OCI-LY1 (cell line): ENCODE results near the gene HORMAD1.

ENCODE experiments used
- H2AFZ ChIP-seq: fragments of 200-600 bp; sonication (generic), shearing (Covaris generic); 2 replicates; pipeline ENCODE4 v1.6.0; 2014; ENCODE audit warnings: antibody characterized with exemption, mild to moderate bottlenecking, low read length
- H3F3A ChIP-seq: fragments of 200-600 bp; sonication (generic), shearing (Covaris generic); 2 replicates; pipeline ENCODE4 v1.6.0; 2014; ENCODE audit warnings: mild to moderate bottlenecking, antibody characterized with exemption, low read length, moderate library complexity; ENCODE audit not compliant: insufficient read depth
- H3K27ac ChIP-seq: fragments of 200-600 bp; sonication (generic); 2 replicates; pipeline ENCODE4 v1.5.1; 2014; ENCODE audit warnings: low read length, mixed run types, mild to moderate bottlenecking, low read depth; ENCODE audit not compliant: poor library complexity, severe bottlenecking
- H3K27me3 ChIP-seq: fragments of 200-600 bp; sonication (generic); 2 replicates; pipeline ENCODE4 v1.6.0; 2014; ENCODE audit warnings: antibody characterized with exemption, mild to moderate bottlenecking, low read length, moderate library complexity; ENCODE audit not compliant: insufficient read depth
- H3K36me3 ChIP-seq: fragments of 200-600 bp; sonication (generic); 2 replicates; pipeline ENCODE4 v1.6.1; 2014; ENCODE audit warnings: mild to moderate bottlenecking, antibody characterized with exemption, low read length, moderate library complexity, mixed read lengths; ENCODE audit not compliant: insufficient read depth
- H3K4me1 ChIP-seq: fragments of 200-600 bp; sonication (generic); 2 replicates; pipeline ENCODE4 v1.5.1; 2014; ENCODE audit warnings: mild to moderate bottlenecking, low read length, moderate library complexity; ENCODE audit not compliant: insufficient read depth, severe bottlenecking
- H3K4me2 ChIP-seq: fragments of 200-600 bp; sonication (generic), shearing (Covaris generic); 2 replicates; pipeline ENCODE4 v1.6.1; 2014; ENCODE audit warnings: low read length
- H3K4me3 ChIP-seq: fragments of 200-600 bp; sonication (generic); 2 replicates; pipeline ENCODE4 v1.5.1; 2014; ENCODE audit warnings: low read length, low read depth, mild to moderate bottlenecking, mixed read lengths; ENCODE audit not compliant: poor library complexity, severe bottlenecking
- H3K79me2 ChIP-seq: fragments of 200-600 bp; shearing (Covaris generic); 2 replicates; pipeline ENCODE4 v1.6.1; 2016; ENCODE audit warnings: mixed run types, low read length, mixed read lengths; ENCODE audit not compliant: insufficient read depth
- H3K9ac ChIP-seq: fragments of 200-600 bp; sonication (generic), shearing (Covaris generic); 2 replicates; pipeline ENCODE4 v1.6.1; 2014; ENCODE audit warnings: mild to moderate bottlenecking, low read length, mixed read lengths
- H3K9me2 ChIP-seq: fragments of 200-600 bp; sonication (generic), shearing (Covaris generic); 2 replicates; pipeline ENCODE4 v1.6.1; 2014; ENCODE audit warnings: low read depth, mild to moderate bottlenecking, low read length, mixed read lengths
- H3K9me3 ChIP-seq: fragments of 200-600 bp; shearing (Covaris generic); 2 replicates; pipeline ENCODE4 v1.6.1; 2014; ENCODE audit warnings: low read length, mixed read lengths
- H4K20me1 ChIP-seq: fragments of 200-600 bp; sonication (generic), shearing (Covaris generic); 2 replicates; pipeline ENCODE4 v1.6.0; 2016; ENCODE audit warnings: mild to moderate bottlenecking, low read length; ENCODE audit not compliant: insufficient read depth
- EZH2 ChIP-seq: fragments of 200-600 bp; sonication (generic), shearing (Covaris generic); IDR thresholded peaks from 2 replicates; pipeline ENCODE4 v1.8.0; 2017; ENCODE audit warnings: borderline replicate concordance, mixed run types, mild to moderate bottlenecking, antibody characterized with exemption, low read length, moderate library complexity, mixed read lengths
- TF ChIP-seq, protein P1 (sequence below): fragments of 200-600 bp; sonication (generic), shearing (Covaris generic); IDR thresholded peaks from 2 replicates; pipeline ENCODE4 v1.5.1; 2017; ENCODE audit warnings: mild to moderate bottlenecking, antibody characterized with exemption, low read length, moderate library complexity, mixed read lengths

Gene HORMAD1

GRCh38 chr1:150764617-150765101 lies 44.0 kb upstream of the HORMAD1 start:
- peak overlapping the region; percentile 82 for H3K4me3 ChIP-seq
- H3K79me2 ChIP-seq: peaks cover 20% of the 10 kb centered on the region
- TF ChIP-seq, protein P1, sequence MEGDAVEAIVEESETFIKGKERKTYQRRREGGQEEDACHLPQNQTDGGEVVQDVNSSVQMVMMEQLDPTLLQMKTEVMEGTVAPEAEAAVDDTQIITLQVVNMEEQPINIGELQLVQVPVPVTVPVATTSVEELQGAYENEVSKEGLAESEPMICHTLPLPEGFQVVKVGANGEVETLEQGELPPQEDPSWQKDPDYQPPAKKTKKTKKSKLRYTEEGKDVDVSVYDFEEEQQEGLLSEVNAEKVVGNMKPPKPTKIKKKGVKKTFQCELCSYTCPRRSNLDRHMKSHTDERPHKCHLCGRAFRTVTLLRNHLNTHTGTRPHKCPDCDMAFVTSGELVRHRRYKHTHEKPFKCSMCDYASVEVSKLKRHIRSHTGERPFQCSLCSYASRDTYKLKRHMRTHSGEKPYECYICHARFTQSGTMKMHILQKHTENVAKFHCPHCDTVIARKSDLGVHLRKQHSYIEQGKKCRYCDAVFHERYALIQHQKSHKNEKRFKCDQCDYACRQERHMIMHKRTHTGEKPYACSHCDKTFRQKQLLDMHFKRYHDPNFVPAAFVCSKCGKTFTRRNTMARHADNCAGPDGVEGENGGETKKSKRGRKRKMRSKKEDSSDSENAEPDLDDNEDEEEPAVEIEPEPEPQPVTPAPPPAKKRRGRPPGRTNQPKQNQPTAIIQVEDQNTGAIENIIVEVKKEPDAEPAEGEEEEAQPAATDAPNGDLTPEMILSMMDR: no peak
- no peak for TF ChIP-seq EZH2
- H3K4me2 ChIP-seq: peak overlapping the region; percentile 88
- H3K27me3 ChIP-seq: no peaks in the 10 kb centered on the region
- H3K9ac ChIP-seq: peak overlapping the region; percentile 87
- peaks cover 29% of the 10 kb centered on the region for H3K4me1 ChIP-seq
- no peaks in the 10 kb centered on the region for H3K9me3 ChIP-seq
- H3K9me2 ChIP-seq: no peaks in the 10 kb centered on the region
- H4K20me1 ChIP-seq: no peaks in the 10 kb centered on the region
- peaks cover 35% of the 10 kb centered on the region for H3K36me3 ChIP-seq
- H3F3A ChIP-seq: no peaks in the 10 kb centered on the region
- H3K27ac ChIP-seq: peak overlapping the region; percentile 85
- H2AFZ ChIP-seq: no peak overlapping the region

DNA sequence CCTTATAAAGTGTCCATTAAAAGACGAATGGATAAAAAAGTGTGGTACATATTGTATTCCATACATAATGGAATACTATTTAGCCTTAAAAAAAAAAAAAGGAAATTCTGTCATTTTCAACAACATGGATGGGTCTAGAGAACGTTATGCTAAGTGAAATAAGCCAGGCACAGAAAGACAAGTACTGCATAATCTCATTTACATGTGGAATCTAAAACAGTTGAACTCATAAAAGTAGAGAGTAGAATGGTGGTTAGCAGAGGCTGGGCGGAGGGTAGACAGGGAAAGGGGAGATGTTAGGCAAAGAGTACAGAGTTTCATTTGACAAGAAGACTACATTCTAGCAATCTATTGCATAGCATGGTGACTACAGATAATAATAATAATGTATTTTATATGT lies 42.3 kb upstream of the HORMAD1 start:
- no peaks in the 10 kb centered on the region for H3F3A ChIP-seq
- H3K9ac ChIP-seq: no peak overlapping the region
- no peak overlapping the region for H3K4me3 ChIP-seq
- H3K79me2 ChIP-seq: peaks cover 20% of the 10 kb centered on the region
- H3K36me3 ChIP-seq: peaks cover 36% of the 10 kb centered on the region
- no peak overlapping the region for H3K4me2 ChIP-seq
- TF ChIP-seq EZH2: no peak
- TF ChIP-seq, protein P1: no peak
- H4K20me1 ChIP-seq: no peaks in the 10 kb centered on the region
- no peak overlapping the region for H3K27ac ChIP-seq
- no peak overlapping the region for H2AFZ ChIP-seq
- H3K4me1 ChIP-seq: peaks cover 24% of the 10 kb centered on the region
- no peaks in the 10 kb centered on the region for H3K9me2 ChIP-seq
- H3K27me3 ChIP-seq: no peaks in the 10 kb centered on the region
- H3K9me3 ChIP-seq: no peaks in the 10 kb centered on the region

DNA sequence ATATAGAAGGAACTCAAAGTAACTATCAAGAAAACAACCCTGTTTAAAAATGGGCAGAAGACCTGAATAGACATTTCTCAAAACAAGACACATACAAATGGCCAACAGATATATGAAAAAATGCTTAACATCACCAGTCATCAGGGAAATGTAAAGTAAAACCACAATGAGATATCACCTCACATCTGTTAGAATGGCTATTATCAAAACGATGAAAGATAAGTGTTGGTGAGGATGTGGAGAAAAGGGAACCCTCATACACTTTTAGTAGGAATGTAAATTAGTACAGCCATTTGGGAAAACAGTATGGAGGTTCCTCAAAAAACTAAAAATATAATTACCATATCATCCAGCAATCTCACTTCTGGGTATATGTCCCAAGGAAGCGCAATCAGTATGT lies 41.9 kb upstream of the HORMAD1 start:
- Histone ChIP-seq H3K36me3 (peaks cover 41% of the 10 kb centered on the region), H3K27me3 (no peaks in the 10 kb centered on the region), H3K4me3 (no peak overlapping the region), H3K27ac (no peak overlapping the region), H3K4me1 (peaks cover 24% of the 10 kb centered on the region), H3K9ac (no peak overlapping the region), H3K9me2 (no peaks in the 10 kb centered on the region), H3K4me2 (no peak overlapping the region), H3F3A (no peaks in the 10 kb centered on the region), H2AFZ (no peak overlapping the region), H3K9me3 (no peaks in the 10 kb centered on the region), H4K20me1 (no peaks in the 10 kb centered on the region), H3K79me2 (peaks cover 20% of the 10 kb centered on the region)
- TF ChIP-seq EZH2: no peak
- TF ChIP-seq, protein P1: no peak
